DMS114 treated with DMSO at 0.1 percent for 48 hours (cell line): ENCODE results near the gene ZNF30.
"Not testable (repeated sequence)": the region's sequence is repeated elsewhere in the genome, so short reads cannot be mapped to it uniquely, and the experiment has no call there.

Experiments
- DNase-seq: peaks from one replicate; lab custom pipeline; 2025; ENCODE audit not compliant: unreplicated experiment; lab: John Stamatoyannopoulos, UW

ZNF30 gene

GRCh38 chr19:34985249-34986022 is 58.7 kb downstream of the ZNF30 start:
- no peak for DNase-seq

DNA sequence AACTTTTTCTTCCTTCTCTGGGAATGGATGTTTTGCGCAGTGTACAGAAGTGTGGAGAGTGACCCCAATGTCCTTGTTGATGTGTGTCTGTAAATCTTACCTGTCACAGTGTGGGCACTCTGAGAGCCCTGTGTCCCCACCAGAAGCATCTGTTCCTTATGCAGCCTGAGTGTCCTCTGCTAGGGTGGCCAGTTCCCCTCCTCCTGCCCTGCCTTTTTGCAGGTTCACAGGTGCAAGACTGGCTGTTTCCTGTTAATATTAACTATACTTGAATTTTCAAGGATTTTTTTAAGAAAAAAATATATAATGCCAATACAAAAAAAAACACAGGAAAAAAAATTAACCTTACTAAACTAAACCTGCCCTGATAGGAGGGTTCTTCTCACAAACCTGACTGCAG is 61.4 kb downstream of the ZNF30 start:
- DNase-seq: no peak

GRCh38 chr19:34989298-34989697 is 62.6 kb downstream of the ZNF30 start:
- no peak for DNase-seq

DNA sequence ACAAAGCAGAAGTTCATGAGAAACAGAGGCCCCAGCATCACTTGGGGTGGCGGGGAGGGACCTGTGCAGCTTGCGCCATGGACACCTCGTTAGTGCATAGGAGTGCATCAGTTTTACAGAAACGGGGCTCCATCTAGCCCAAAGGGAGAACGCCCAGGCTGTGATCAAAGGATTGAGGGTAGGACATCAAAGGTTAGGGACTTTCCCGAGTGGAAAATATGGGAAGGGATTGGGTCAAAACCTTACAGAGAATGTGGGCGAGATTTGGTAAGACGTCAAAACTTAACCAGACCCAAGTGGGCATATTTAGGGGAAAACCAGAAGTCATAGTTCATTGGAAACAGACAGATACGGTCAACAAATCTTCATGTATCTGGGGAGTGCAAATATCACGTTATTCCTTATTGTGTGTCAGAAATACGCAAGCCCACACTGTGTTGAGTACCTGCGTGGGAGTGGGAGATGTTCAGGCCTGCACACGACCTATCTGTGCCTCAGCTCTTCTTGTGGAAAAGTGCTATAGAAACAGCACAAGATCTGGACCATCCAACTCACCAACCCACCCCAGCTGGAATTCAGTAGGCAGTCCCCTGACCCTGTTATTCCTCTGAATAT is 64.0 kb downstream of the ZNF30 start:
- no peak for DNase-seq

DNA sequence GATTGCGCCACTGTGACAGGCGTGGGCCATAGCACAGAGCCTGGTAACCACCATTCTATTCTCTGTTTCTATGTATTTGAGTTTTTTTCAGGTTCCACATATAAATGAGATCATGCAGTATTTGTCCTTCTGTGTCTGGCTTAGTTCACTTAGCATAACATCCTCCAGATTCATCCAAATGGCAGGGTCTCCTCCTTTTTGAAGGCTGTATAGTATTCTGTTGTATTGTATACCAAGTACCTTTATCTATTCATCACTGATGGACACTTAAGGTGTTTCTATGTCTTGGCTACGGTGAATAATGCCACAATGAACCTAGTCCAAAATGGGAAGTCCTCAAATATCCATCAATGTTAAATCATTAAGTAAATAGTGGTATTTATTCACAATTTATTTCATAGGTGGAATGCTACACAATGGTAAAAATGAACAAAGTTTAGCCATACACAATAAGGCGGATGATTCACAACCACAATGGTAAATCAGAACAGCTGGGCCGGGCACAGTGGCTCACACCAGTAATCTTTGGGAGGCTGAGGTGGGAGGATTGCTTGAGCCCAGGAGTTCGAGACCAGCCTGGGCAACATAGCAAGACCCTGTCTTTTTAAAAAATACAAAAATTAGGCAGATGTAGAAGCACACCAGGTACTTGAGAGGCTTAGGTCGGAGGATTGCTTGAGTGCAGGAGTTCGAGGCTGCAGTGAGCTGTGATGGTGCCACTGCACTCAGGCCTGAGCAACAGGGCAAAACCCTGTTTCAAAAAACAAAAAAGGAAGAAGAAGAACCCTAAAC is 65.0 kb downstream of the ZNF30 start:
- DNase-seq: no peak

DNA sequence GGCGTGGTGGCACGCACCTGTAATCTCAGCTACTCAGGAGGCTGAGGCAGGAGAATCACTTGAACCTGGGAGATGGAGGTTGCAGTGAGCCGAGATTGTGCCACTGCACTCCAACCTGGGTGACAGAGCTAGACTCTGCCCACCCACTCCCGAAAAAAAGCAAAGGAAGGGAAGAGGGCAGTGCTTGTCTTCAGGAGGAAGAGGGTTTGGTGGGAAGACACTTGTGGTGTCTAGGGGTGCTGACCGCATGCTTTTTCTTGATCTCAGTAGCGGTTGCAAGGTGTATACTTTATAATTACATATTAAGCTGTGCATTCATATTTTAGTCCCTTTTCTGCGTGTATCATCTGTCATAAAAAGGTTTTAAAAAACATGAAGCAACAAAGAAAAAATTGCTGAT is 65.9 kb downstream of the ZNF30 start:
- not testable (repeated sequence) for DNase-seq

- DNase-seq: no peak
These were observed 67.6 kb downstream of the ZNF30 start for GRCh38 chr19:34994286-34994642.
